LNCaP clone FGC (cell line): ENCODE data around the gene TSPAN3.

Source experiments
- DNase-seq: peaks from one replicate; pipeline ENCODE4 v3.0.0-alpha.2; 2011; ENCODE audit warnings: low read depth
- H3K4me3 ChIP-seq: 2 replicates; pipeline ENCODE4 v1.5.1; 2011; ENCODE audit warnings: mild to moderate bottlenecking, low read depth, low read length, control low read depth
- TF ChIP-seq, protein P1 (sequence below): IDR thresholded peaks from 2 replicates; pipeline ENCODE4 v1.5.1; 2012; ENCODE audit warnings: mild to moderate bottlenecking; ENCODE audit not compliant: control insufficient read depth, insufficient read depth; ENCODE audit errors: extremely low read depth

TSPAN3 gene

DNA sequence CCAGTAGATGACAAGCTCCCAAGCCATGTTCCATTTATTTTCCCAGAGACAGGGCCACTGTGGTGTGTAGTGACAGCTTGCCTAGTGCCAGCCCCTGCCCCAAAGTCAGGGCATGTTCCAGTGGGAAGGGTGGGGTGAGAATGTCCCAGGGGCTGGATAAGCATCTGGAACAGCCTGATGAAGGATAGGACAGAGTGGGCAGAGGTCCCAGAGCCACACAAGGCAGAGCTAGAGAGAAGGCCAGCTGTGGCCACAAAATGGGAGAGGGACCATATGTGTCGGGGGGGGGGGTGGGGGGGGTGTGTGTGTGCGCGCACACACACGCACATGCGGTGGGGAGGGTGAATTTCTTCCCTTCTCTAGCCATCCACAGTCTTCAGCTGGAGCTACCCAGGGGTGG lies 27.0 kb upstream of the TSPAN3 start:
- TF ChIP-seq, protein P1, sequence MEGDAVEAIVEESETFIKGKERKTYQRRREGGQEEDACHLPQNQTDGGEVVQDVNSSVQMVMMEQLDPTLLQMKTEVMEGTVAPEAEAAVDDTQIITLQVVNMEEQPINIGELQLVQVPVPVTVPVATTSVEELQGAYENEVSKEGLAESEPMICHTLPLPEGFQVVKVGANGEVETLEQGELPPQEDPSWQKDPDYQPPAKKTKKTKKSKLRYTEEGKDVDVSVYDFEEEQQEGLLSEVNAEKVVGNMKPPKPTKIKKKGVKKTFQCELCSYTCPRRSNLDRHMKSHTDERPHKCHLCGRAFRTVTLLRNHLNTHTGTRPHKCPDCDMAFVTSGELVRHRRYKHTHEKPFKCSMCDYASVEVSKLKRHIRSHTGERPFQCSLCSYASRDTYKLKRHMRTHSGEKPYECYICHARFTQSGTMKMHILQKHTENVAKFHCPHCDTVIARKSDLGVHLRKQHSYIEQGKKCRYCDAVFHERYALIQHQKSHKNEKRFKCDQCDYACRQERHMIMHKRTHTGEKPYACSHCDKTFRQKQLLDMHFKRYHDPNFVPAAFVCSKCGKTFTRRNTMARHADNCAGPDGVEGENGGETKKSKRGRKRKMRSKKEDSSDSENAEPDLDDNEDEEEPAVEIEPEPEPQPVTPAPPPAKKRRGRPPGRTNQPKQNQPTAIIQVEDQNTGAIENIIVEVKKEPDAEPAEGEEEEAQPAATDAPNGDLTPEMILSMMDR = no peak
- no peak overlapping the region for H3K4me3 ChIP-seq
- no peak for DNase-seq

- H3K4me3 ChIP-seq = no peak overlapping the region
- TF ChIP-seq, protein P1 = no peak
- no peak for DNase-seq
These were observed 26.4 kb upstream of the TSPAN3 start for GRCh38 chr15:77097248-77097721.

- no peak for DNase-seq
- TF ChIP-seq, protein P1 = no peak
- H3K4me3 ChIP-seq = no peak overlapping the region
These were observed 25.6 kb upstream of the TSPAN3 start for GRCh38 chr15:77096541-77096940.

GRCh38 chr15:77096138-77096537 lies 25.2 kb upstream of the TSPAN3 start:
- no peak overlapping the region for H3K4me3 ChIP-seq
- no peak for DNase-seq
- TF ChIP-seq, protein P1 = no peak

DNA sequence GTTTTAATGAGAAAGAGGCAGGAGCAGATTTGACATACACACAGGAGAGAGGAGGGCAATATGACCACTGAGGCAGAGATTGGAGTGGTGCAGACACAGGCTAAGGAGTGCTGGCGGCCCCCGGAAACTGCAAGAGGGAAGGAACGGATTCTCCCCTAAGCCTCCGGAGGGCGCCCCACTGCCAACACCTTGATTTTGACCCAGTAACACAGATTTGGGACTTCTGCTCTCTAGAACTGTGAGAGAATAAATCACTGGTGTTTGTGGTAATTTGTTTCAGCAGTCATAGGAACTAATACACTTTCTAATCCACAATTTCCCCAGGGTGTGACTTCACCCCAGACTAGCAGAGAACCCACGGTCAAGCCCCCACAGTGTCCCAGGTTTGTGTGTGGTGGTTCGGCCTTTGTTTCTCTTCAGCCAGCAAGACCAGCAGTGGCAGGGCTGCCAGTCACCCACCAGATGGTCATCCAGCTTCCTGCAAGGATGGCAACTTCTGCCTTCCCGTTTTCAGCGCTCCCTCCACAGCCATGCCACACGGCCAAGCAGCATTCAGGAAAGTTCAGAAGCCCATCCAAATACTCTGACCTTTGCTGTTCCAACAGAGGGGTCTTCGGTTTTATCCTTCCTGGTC lies 23.6 kb upstream of the TSPAN3 start:
- TF ChIP-seq, protein P1 = no peak
- H3K4me3 ChIP-seq = no peak overlapping the region
- no peak for DNase-seq

- H3K4me3 ChIP-seq = no peak overlapping the region
- DNase-seq = no peak
- TF ChIP-seq, protein P1 = no peak
These were observed 22.5 kb upstream of the TSPAN3 start for GRCh38 chr15:77093436-77093835.

GRCh38 chr15:77091097-77091496 lies 20.2 kb upstream of the TSPAN3 start:
- DNase-seq = no peak
- TF ChIP-seq, protein P1 = no peak

More at GRCh38 chr15:77091097-77091496, 20.2 kb upstream of the TSPAN3 start:
- no peak overlapping the region for H3K4me3 ChIP-seq
